Fibroblast of mammary gland (primary cell): ENCODE data around the gene ANGPT4.

Source experiments
- DNase-seq: peaks from one replicate; pipeline ENCODE4 v3.0.0-alpha.2; 2010; ENCODE audit warnings: low read depth
- H3K4me3 ChIP-seq: 2 replicates; pipeline ENCODE4 v1.5.1; 2011; ENCODE audit warnings: low read depth, mild to moderate bottlenecking, low read length, moderate library complexity; ENCODE audit not compliant: control insufficient read depth
- CTCF ChIP-seq: conservative IDR thresholded peaks from 2 replicates; pipeline ENCODE4 v1.5.1; 2011; ENCODE audit warnings: low read depth, low read length, inconsistent platforms; ENCODE audit not compliant: control insufficient read depth, insufficient read depth

The ANGPT4 gene

GRCh38 chr20:944148-944547 lies 28.0 kb upstream of the ANGPT4 start:
- TF ChIP-seq CTCF = no peak
- H3K4me3 ChIP-seq = no peak overlapping the region
- no peak for DNase-seq

- TF ChIP-seq CTCF = no peak
- H3K4me3 ChIP-seq = no peak overlapping the region
- no peak for DNase-seq
Measured at GRCh38 chr20:942611-943010, 26.5 kb upstream of the ANGPT4 start.

GRCh38 chr20:940926-941325 lies 24.8 kb upstream of the ANGPT4 start:
- DNase-seq = no peak
- no peak overlapping the region for H3K4me3 ChIP-seq
- TF ChIP-seq CTCF = no peak

- no peak overlapping the region for H3K4me3 ChIP-seq
- no peak for DNase-seq
- TF ChIP-seq CTCF = no peak
Measured at GRCh38 chr20:939606-940005, 23.5 kb upstream of the ANGPT4 start.

GRCh38 chr20:934186-934840 lies 18.2 kb upstream of the ANGPT4 start:
- no peak overlapping the region for H3K4me3 ChIP-seq
- no peak for TF ChIP-seq CTCF
- no peak for DNase-seq

GRCh38 chr20:933029-933428 lies 16.9 kb upstream of the ANGPT4 start:
- DNase-seq = no peak

More at GRCh38 chr20:933029-933428, 16.9 kb upstream of the ANGPT4 start:
- TF ChIP-seq CTCF = no peak
- H3K4me3 ChIP-seq = no peak overlapping the region
